A375 (cell line): Measurements from ENCODE around the gene SLC5A7. TPM values are rescaled to one million over a fixed set of nuclear protein-coding genes. Genes with fewer than 3 reads are reported as not detected.

Experiments used
- total RNA-seq: library from RNA; depleted of rRNA; stranded (reverse); fragments of >200 nt; shearing (Covaris generic); gene quantifications from 2 replicates; pipeline ENCODE4 v1.2.3, GENCODE V29; 2014; rRNA removed

The SLC5A7 gene
- total RNA-seq: 0.05 TPM in 1 of 2 replicates, not detected in the other

GRCh38 chr2:107986278-107987217 lies at the start of gene SLC5A7:
Gene SLC5A7 (plus strand): TSS chr2:107986524. CDS start chr2:107988156, 1,632 bp downstream.

Other genes starting within 250 kb of the SLC5A7 start
- not detected in 2 replicates for gene RGPD4, start 159.6 kb upstream of the SLC5A7 start, total RNA-seq